ENCODE measurements around the gene RBBP8.
"Not testable (repeated sequence)": the region's sequence is repeated elsewhere in the genome, so short reads cannot be mapped to it uniquely, and the experiment has no call there.

The RBBP8 gene

DNA sequence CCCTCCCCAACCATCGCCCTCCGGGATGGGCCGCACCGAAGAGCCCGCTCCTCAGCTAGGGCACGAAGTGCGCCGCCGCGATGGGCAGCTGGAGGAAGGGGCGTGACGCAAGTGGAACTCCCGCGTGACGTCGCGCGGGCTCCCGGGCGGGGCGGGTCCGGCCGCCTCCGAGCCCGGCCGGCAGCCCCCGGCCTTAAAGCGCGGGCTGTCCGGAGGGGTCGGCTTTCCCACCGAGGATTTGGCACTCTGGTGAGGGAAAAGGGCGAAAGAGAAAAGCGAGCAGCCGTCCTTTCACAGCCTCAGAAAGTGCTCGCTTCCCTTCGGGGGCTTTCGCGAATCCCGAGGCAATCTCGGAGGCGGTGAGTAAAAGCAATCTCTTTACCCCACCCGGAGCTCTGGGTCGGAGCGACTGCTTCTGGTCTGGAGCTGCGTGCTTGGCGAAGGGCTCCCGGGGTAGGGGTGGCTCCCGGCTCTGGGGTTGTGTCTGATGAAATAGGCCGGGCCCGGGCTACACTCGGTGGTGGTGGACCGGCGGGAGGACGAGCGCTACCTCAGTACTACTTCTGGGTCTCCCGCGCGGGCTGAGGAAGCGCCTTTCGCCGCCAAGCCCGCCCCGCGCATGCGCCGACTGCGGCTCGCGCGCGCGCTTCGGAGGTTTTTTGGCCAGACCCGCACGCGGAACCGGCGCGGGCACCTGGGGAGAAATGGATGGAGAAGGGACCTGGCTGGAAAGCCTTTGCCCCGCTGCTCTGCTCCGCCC, at the start of gene RBBP8:
Gene RBBP8 (plus strand): TSS at position 123 of the 760 bp plus-strand sequence. CDS start 3,524 bp downstream, outside the sequence.
- DNase-seq = peak; percentile 85

GRCh38 chr18:22883827-22884226, 49.3 kb upstream of the RBBP8 start:
- DNase-seq = no peak

- not testable (repeated sequence) for DNase-seq
Measured at GRCh38 chr18:22885694-22886093, 47.4 kb upstream of the RBBP8 start.

DNA sequence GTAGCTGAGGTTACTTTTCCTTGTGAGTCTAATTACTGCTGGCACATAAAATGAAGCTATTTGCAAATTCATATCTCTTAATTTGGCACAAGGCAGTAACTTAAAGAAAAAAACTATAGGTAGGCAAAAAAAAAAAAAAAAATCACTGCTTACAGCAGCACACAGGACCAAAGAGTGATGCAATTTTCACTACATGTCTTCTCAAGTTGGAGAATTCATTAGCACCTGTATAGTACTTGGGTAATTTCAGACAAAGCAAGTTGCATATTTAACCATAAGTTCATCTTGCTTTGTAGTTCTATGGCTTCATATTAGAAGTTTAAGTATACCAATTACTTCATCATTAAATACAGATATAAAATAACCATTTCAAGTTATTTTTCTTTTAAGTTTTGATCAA, 33.7 kb upstream of the RBBP8 start:
- no peak for DNase-seq

- no peak for DNase-seq
Measured at GRCh38 chr18:22900558-22901238, 32.4 kb upstream of the RBBP8 start.

- no peak for DNase-seq
Measured at GRCh38 chr18:22902093-22902492, 31.0 kb upstream of the RBBP8 start.

GRCh38 chr18:22903248-22903647, 29.9 kb upstream of the RBBP8 start:
- DNase-seq = not testable (repeated sequence)

GRCh38 chr18:22912149-22912548, 21.0 kb upstream of the RBBP8 start:
- no peak for DNase-seq

GRCh38 chr18:22912835-22913234, 20.3 kb upstream of the RBBP8 start:
- no peak for DNase-seq

GRCh38 chr18:22913861-22914260, 19.3 kb upstream of the RBBP8 start:
- DNase-seq = no peak

DNA sequence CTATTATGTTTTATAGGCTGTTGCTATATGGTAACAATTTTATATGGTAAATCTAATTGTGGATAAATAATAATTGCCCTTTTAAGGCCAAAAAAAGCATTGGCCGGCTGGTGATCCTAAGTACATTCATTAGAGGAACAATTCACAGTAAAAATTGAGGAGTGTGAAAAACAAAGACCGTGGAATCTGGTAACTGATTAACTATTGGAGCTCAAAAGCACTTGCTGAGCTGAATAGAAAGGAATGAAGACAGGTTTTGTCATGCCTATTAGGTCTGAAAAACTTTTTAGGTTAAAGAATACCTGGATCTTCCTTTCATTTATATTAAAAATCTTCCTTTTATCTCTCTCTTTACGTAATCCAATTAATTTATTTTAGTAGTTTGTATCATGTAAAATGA, 18.5 kb upstream of the RBBP8 start:
- no peak for DNase-seq

- no peak for DNase-seq
Measured at GRCh38 chr18:22915337-22915736, 17.8 kb upstream of the RBBP8 start.

GRCh38 chr18:22921772-22922171, 11.4 kb upstream of the RBBP8 start:
- DNase-seq = no peak

DNA sequence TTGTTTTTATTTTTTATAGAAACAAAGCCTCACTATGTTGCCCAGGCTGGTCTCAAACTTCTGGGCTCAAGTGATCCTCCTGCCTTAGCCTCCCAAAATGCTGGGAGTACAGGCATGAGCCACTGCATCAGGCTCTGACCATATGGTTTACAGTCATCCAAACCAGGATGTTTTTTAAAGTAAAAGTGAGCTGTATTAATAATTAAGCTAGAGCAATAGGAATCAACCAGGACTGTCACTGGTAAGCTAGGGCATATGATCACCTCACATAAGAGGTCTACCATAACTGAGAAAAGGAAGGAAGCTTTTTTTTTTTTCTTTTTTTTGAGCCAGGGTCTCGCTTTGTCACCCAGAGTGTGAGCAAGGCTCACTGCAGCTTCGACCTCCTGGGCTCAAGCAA, 8.5 kb upstream of the RBBP8 start:
- DNase-seq = no peak

- DNase-seq = no peak
Measured at GRCh38 chr18:22926454-22926853, 6.7 kb upstream of the RBBP8 start.

DNA sequence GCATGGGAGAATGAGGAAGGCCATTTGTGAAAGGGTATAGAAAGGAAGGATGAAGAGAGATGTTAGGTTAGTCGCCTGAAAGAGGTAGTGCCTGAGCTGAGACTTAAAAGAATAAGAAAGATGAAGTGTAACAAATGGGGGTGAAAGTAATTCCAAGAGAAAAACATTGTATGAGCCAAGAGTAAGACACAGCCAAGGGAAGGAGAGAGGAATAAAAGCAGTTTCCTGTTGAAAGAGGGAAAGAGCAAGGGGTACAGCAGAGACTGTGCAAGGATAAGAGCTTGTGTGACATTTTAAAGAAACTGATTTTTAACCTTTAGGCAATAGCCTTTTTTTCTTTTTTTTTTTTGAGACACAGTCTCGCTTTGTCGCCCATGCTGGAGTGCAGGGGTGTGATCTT, 4.8 kb upstream of the RBBP8 start:
- DNase-seq = no peak

- peak; percentile 76 for DNase-seq
Measured at GRCh38 chr18:22930089-22930713, 2.9 kb upstream of the RBBP8 start.

GRCh38 chr18:22932885-22933205, 283 bp upstream of the RBBP8 start:
- DNase-seq = no peak

- DNase-seq = no peak
Measured at GRCh38 chr18:22933966-22934423, 867 bp downstream of the RBBP8 start.

- no peak for DNase-seq
Measured at GRCh38 chr18:22934789-22935188, 1.7 kb downstream of the RBBP8 start.

DNA sequence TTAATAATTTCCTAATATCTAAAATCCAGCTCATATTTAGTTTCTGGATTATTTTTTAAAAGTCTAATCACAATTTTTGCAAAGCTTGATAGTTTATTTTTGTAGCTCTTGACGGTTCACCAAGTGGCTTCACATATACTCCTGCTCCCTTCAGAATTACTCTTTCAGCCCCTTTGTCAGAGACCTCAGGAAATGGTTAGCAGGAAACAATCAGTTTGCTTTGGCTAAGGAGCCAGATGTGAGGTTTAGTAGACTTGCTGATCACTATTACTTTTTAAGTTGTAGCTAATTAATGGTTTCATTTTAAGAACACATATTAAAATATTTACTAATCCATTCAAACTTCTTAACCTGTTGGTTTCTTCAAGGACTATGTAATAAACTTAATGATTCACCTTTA, 2.3 kb downstream of the RBBP8 start:
- no peak for DNase-seq

DNA sequence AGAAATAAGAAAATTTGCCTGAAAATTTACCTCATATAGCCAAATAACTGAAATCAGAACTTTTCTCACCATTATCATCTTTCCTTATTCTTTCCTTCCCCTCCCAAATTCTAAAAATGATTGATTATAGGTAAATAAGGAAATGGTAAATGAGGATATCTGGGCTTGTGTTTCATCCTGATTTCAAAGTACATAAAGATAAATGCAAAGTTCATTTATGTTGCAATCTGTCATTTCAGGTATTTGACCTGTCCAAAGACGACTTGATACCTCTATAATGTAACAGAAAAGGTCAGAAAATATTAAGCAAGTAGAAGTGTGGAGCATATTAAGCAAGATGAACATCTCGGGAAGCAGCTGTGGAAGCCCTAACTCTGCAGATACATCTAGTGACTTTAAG, 3.4 kb downstream of the RBBP8 start:
- DNase-seq = no peak

DNA sequence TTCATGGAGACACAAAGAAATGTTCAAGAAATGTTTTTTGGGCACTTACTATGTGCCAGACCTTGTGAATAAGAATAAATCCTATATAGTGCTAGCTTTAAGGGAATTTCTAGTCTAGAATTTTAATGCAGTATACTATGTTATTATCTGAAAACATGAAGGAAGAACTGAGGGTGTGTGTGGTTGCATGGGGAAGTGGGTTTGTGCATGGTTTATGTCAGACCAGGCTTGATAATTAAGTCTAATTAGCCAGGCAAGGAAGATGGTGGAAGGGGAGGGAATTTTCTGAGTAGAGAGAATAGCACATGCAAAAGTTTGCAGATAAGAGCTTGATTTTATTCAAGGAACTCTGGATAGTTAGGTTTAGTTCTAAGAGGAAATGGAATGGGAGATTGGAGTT, 6.5 kb downstream of the RBBP8 start:
- no peak for DNase-seq

GRCh38 chr18:22943847-22944246, 10.7 kb downstream of the RBBP8 start:
- no peak for DNase-seq
